Skin epidermis (tissue), 12 donors: ENCODE results near the gene FXR1.
"Not testable (repeated sequence)": the region's sequence is repeated elsewhere in the genome, so short reads cannot be mapped to it uniquely, and the experiment has no call there.

Source experiments
- H3K27ac ChIP-seq, 21 experiments: fragments of 200-600 bp; sonication (generic) in 11 of 21; one replicate each; pipeline ENCODE4 v1.5.0; 2020; ENCODE audit warnings: mild to moderate bottlenecking in 3 of 21, inconsistent platforms in 2 of 21, moderate library complexity in 2 of 21
- H3K4me3 ChIP-seq, 7 experiments: fragments of 200-600 bp; sonication (generic) in 2 of 7; one replicate each; pipeline ENCODE4 v1.5.0; 2020; ENCODE audit warnings: inconsistent platforms in 2 of 7, mild to moderate bottlenecking in 2 of 7, moderate library complexity in 1 of 7

FXR1 gene

DNA sequence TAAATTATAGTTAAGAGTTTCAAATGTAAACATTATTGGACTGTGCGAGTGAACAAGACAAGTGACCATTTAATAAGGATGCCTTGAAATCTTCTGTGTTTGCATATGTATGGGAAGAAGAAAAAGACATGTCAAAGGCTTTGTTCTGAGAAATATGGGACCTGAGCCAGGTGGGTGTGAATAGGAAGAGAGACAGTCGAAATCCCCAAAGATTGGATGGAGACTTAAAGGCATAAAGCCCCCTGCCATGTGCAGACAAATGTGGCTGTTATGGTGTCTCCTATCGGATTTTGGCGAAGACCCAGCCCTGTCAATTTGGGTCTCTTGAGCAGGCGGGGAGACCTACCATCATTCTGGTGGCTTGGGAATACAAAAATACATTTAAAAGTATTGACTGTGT lies 16.9 kb downstream of the FXR1 start:
- H3K4me3 ChIP-seq, result no peak overlapping the region
- H3K27ac ChIP-seq, result no peak overlapping the region

DNA sequence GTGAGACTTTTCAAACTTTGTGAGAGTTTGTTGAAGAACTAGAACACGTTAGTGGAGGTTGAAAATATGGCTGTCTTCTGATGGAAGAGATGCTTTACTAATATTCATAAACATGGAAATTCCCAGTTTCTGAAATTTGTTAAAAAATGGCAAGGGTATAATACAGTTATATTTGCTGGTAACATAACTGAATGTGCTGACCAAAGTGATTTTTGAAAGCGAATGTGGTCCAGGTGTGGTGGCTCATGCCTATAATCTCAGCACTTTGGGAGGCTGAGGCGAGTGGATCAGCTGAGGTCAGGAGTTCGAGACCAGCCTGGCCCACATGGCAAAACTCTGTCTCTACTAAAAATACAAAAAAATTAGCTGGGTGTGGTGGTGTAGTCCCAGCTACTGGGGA lies 18.1 kb downstream of the FXR1 start:
- no peak overlapping the region for H3K27ac ChIP-seq
- H3K4me3 ChIP-seq, result no peak overlapping the region

- H3K4me3 ChIP-seq, result no peak overlapping the region
Observed at GRCh38 chr3:180932819-180933218, 20.3 kb downstream of the FXR1 start.

GRCh38 chr3:180934638-180935037 lies 22.2 kb downstream of the FXR1 start:
- Histone ChIP-seq H3K4me3 (no peak overlapping the region), H3K27ac (no peak overlapping the region)

More at GRCh38 chr3:180932819-180933218, 20.3 kb downstream of the FXR1 start:
- no peak overlapping the region for H3K27ac ChIP-seq

- Histone ChIP-seq H3K27ac (no peak overlapping the region), H3K4me3 (no peak overlapping the region)
Observed at GRCh38 chr3:180940826-180941225, 28.4 kb downstream of the FXR1 start.

- Histone ChIP-seq H3K27ac (no peak overlapping the region), H3K4me3 (no peak overlapping the region)
Observed at GRCh38 chr3:180947761-180948390, 35.4 kb downstream of the FXR1 start.

DNA sequence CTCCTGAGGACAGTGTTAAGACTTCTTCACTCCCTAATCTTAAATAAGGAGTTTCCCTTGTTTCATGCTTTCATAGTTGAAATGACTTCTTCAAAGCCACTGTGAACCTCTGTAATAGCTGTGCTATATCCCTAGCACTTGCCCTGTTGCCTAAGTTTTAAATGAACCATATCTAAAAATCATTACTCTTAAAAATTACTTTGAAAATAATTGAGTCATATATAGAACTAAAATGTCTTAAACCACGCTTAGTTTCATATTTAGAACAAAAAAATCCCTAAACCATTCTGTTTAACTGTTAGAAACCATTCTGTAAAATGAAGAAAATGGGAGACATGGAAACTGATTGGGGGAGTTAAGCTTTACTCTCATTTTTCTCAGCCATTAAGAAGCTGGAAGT lies 47.2 kb downstream of the FXR1 start:
- H3K4me3 ChIP-seq, result no peak overlapping the region
- no peak overlapping the region for H3K27ac ChIP-seq

GRCh38 chr3:180961087-180961486 lies 48.6 kb downstream of the FXR1 start:
- Histone ChIP-seq H3K4me3 (no peak overlapping the region), H3K27ac (no peak overlapping the region)

DNA sequence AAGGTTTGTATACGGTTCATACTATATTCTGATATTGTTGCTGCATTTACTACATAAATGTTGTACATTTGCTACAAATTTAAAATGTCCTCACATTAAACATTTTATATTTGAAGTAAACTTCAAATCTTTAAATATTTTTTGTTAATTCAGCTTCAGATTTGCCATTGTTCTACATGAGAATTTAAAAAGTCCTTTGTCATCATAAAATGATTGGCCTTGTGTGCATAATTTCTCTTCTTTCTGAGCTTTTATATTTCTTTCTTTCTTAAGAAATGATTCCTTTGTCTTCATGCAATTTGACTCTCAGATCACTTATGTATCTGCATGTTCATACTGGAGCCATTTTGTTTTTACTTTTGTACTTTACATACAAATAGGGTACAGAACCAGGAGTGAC lies 49.1 kb downstream of the FXR1 start:
- H3K4me3 ChIP-seq, result no peak overlapping the region
- no peak overlapping the region for H3K27ac ChIP-seq

DNA sequence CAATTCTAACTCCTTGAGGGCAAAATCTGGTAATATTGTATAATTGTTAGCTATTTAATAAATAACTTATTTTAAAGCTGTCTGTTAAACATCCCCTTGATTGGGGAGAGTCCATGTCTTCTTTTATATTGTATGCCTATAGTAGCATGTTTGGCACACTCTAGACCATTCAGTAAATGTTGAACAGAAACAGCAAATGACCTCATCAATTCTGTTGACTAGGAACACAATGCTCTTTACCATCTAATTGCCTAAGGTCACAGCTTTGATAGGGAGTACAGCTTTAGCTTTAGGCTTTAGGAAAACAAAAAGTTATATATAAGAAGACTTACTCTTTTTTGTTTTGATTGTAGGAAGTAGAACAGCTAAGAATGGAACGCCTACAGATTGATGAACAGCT lies 50.1 kb downstream of the FXR1 start:
- H3K4me3 ChIP-seq, result no peak overlapping the region

GRCh38 chr3:180970931-180971330 lies 58.5 kb downstream of the FXR1 start:
- H3K27ac ChIP-seq, result no peak overlapping the region
- no peak overlapping the region for H3K4me3 ChIP-seq

More for the DNA sequence above, 50.1 kb downstream of the FXR1 start:
- no peak overlapping the region for H3K27ac ChIP-seq

DNA sequence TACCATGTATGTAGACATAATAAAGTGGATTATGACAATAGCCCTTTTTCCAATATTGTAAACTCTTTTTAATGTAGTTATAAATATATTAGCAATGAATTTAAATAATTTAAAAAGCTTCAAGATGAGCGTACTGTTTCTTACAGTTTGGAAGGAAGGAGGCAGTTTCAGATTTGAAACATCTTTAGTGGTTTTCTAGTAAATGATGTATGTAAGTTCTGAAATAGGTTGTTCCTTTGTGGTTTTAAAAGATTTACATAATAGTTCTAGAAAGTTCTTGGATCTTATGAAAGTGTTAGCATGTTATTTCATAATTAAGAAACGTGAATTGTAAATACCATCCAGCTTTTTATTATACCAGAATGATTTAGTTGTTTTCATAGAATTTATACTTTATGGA lies 61.1 kb downstream of the FXR1 start:
- Histone ChIP-seq H3K4me3 (no peak overlapping the region), H3K27ac (no peak overlapping the region)

DNA sequence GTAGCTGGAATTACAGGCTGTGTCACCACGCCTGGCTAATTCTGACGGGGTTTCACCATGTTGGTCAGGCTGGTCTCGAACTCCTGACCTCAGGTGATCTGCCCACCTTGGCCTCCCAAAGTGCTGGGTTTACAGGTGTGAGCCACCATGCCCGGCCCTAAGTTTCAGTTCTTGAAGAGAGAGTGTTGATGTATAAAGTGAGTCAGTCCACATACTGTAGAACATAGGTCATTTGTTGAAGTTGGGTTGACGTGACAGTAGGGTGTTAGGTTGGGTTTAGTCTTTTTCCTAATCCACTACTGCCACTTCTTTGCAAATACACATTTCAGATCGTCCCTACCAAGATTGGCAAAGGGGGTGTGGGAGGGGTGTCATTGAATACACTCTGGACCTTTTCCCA lies 61.8 kb downstream of the FXR1 start:
- Histone ChIP-seq H3K27ac (no peak overlapping the region), H3K4me3 (no peak overlapping the region)

- Histone ChIP-seq H3K4me3 (no peak overlapping the region), H3K27ac (no peak overlapping the region)
Observed at GRCh38 chr3:180977498-180977897, 65.0 kb downstream of the FXR1 start.

GRCh38 chr3:180979961-180980360 lies 67.5 kb downstream of the FXR1 start:
- peak overlapping the region in 1 of 21 experiments; percentile 5 for H3K27ac ChIP-seq

GRCh38 chr3:180980611-180981010 lies 68.1 kb downstream of the FXR1 start:
- Histone ChIP-seq H3K27ac (no peak overlapping the region), H3K4me3 (no peak overlapping the region)

More at GRCh38 chr3:180979961-180980360, 67.5 kb downstream of the FXR1 start:
- no peak overlapping the region for H3K4me3 ChIP-seq

- Histone ChIP-seq H3K27ac (no peak overlapping the region), H3K4me3 (no peak overlapping the region)
Observed at GRCh38 chr3:180981912-180982311, 69.4 kb downstream of the FXR1 start.

DNA sequence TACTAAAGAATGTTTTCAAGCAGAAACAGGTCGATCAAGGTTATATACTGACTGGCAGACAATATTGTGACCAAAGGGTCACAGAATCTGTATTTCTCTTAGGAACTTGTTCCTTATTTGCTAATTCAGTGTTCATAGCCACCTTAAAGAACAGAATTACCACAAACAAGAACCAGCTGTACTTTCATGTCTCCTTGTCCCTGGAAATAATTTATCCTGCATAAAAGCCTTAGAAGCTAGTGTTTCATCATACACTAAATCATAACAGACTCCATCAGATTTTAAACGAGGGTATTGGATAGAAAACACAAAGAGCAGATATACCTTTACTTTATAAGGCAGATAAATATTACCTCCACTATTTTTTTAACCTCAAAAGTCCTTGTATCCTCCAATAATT lies 70.7 kb downstream of the FXR1 start:
- no peak overlapping the region for H3K27ac ChIP-seq
- H3K4me3 ChIP-seq, result no peak overlapping the region

DNA sequence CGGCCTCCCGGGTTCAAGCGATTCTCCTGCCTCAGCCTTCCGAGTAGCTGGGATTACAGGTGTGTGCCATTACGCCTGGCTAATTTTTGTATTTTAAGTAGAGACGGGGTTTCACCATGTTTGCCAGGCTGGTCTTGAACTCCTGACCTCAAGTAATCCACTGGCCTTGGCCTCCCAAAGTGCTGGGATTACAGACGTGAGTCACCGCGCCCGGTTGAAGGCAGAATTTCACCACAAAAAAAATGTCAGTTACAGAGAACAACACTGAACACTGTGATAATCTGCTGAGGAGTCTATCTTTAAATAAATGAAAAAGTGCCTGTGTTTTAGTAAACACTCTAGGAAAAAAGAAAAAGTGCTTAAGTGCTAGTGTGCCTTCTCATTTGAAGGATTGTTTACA lies 73.9 kb downstream of the FXR1 start:
- not testable (repeated sequence) for H3K27ac ChIP-seq, H3K4me3 ChIP-seq

- no peak overlapping the region for H3K27ac ChIP-seq
- no peak overlapping the region for H3K4me3 ChIP-seq
Observed at GRCh38 chr3:180987344-180987743, 74.9 kb downstream of the FXR1 start.

DNA sequence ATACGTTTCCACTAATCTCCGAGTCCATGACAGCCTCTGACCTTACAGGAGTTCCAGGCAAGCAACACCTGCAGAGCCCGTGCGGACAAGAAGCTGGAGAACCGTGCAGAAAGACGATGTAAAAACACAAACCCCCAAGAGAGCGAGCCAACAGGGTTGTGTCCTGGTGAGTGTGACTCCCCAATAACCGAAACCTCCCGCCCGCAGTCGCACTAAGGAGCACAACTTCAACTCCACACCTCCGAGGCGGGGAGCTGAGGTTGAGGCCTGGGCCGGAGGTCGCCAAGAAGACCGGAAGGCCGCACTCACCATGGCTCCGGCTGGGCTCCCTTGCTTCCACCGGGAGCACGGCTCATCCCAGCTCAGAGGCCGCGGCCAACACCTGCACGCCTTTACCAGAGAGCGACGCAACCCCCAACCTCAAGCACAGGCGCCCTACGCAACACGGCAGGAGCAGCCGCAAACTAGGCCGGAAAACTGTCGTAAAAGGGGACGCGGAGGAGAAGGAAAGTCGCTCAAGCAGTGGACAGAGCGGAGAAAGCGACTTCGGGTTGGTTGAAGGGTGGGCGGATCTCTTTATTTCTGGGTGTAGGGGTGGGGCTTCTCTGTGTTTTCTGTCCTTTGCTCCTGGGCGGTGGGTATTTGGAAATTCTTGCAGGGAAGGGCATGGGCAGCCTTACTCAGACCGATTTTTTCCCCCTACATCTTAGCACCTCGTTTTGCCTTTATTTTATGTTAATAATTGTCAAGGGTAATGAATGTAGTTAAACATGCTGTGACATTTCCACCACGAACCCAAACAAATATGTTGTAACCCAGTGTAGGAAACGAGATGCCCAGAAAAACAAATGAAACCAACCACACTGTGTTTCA lies 77.1 kb downstream of the FXR1 start, which contains the start of gene DNAJC19:
DNAJC19 (minus strand) TSS at position 446 of the 873 bp plus-strand sequence; CDS start at position 312, 134 bp downstream.
- peak within 1 kb of the TSS; percentile 16 to 92 (median 86) for H3K27ac ChIP-seq

More for the DNA sequence above, 77.1 kb downstream of the FXR1 start, which contains the start of gene DNAJC19:
- peak within 1 kb of the TSS; percentile 58 to 85 (median 75) for H3K4me3 ChIP-seq
